Panc1 (cell line): ENCODE measurements around the gene ZDHHC20. TPM values are rescaled to one million over a fixed set of nuclear protein-coding genes. Genes with fewer than 3 reads are reported as not detected.
"Not testable (repeated sequence)": the region's sequence is repeated elsewhere in the genome, so short reads cannot be mapped to it uniquely, and the experiment has no call there.

Experiments
- ATAC-seq: fragments of 200-7000 bp; cut with Tn5 transposase; 2 replicates; pipeline ENCODE4 v1.9.1; 2020; ENCODE audit warnings: mild to moderate bottlenecking, moderate library complexity
- BruUV-seq: library from RNA; stranded (reverse); fragments of 400-500 nt; replicated peaks from 2 replicates; lab custom pipeline; 2021; lab: Mats Ljungman, UMichigan
- CTCF ChIA-PET: fragments of 300-600 bp; sonication (Branson Sonifier 250); formaldehyde crosslinking; loops from one replicate; lab custom pipeline; 2022; ENCODE audit warnings: antibody characterized with exemption; lab: Charles Lee
- POLR2A ChIA-PET: fragments of 300-600 bp; sonication (Branson Sonifier 250); formaldehyde crosslinking; loops from one replicate; lab custom pipeline; 2022; ENCODE audit warnings: antibody characterized with exemption; lab: Charles Lee
- DNase-seq: peaks from one replicate; pipeline ENCODE4 v3.0.0-alpha.2; 2010; ENCODE audit warnings: low read depth, low spot score
- H3K27ac ChIP-seq: 2 replicates; pipeline ENCODE4 v1.5.1; 2011; ENCODE audit warnings: mild to moderate bottlenecking, low read length, inconsistent platforms
- H3K27me3 ChIP-seq: fragments of 200-500 bp; sonication (Bioruptor generic); 2 replicates; pipeline ENCODE4 v1.6.0; 2014; ENCODE audit warnings: low read length, inconsistent platforms; ENCODE audit not compliant: control insufficient read depth, insufficient read depth
- H3K36me3 ChIP-seq: fragments of 200-500 bp; sonication (Bioruptor generic); 2 replicates; pipeline ENCODE4 v1.5.1; 2014; ENCODE audit warnings: inconsistent platforms, mild to moderate bottlenecking, low read length, moderate library complexity; ENCODE audit not compliant: control insufficient read depth, insufficient read depth
- H3K4me1 ChIP-seq: 2 replicates; pipeline ENCODE4 v1.5.1; 2011; ENCODE audit warnings: inconsistent platforms, mild to moderate bottlenecking, low read length, moderate library complexity; ENCODE audit not compliant: control insufficient read depth, insufficient read depth
- H3K4me3 ChIP-seq, 2 experiments: 2 replicates each; pipeline ENCODE4 v1.5.1; 2011 to 2012; ENCODE audit warnings: low read depth in 2 of 2, low read length in 2 of 2, mild to moderate bottlenecking in 2 of 2, inconsistent platforms in 1 of 2, moderate library complexity in 1 of 2
- H3K9me3 ChIP-seq: fragments of 200-500 bp; sonication (Bioruptor generic); 2 replicates; pipeline ENCODE4 v1.5.1; 2014; ENCODE audit warnings: low read depth, mild to moderate bottlenecking, inconsistent platforms, low read length, moderate library complexity; ENCODE audit not compliant: control insufficient read depth, insufficient read depth
- CTCF ChIP-seq: fragments of 450-650 bp; IDR thresholded peaks from 2 replicates; pipeline ENCODE4 v1.5.1; 2017; ENCODE audit warnings: mild to moderate bottlenecking
- POLR2AphosphoS5 ChIP-seq: IDR thresholded peaks from 2 replicates; pipeline ENCODE4 v1.6.1; 2012; ENCODE audit warnings: mild to moderate bottlenecking, low read depth, low read length, moderate library complexity
- SIN3A ChIP-seq: IDR thresholded peaks from 2 replicates; pipeline ENCODE4 v1.6.1; 2012; ENCODE audit warnings: low read depth, mild to moderate bottlenecking, low read length, moderate library complexity, borderline replicate concordance; ENCODE audit not compliant: insufficient read depth
- TCF7L2 ChIP-seq: IDR thresholded peaks from 2 replicates; pipeline ENCODE4 v1.6.1; 2011; ENCODE audit warnings: mild to moderate bottlenecking, low read depth, low read length, inconsistent platforms
- in situ Hi-C: cut with HindIII; loops from 2 replicates; pipeline ENCODE4 v1.10.0; 2016; ENCODE audit warnings: low sequenced_read_pairs, low pct_unique_long_range_greater_than_20kb
- intact Hi-C: fragments of 100-400 bp; cut with micrococcal nuclease; formaldehyde crosslinking; loops from one replicate; pipeline ENCODE4 v1.10.0; 2022; ENCODE audit not compliant: unreplicated experiment
- total RNA-seq: library from RNA; stranded (reverse); gene quantifications from one replicate; pipeline ENCODE4 v1.2.1, GENCODE V29; 2021; ENCODE audit not compliant: unreplicated experiment
- TF ChIP-seq, protein P1 (sequence below), 2 experiments: IDR thresholded peaks; 2 replicates each; pipeline ENCODE4 v1.6.1; 2011 to 2012; ENCODE audit warnings: low read depth in 2 of 2, control low read depth in 1 of 2, low read length in 1 of 2, mild to moderate bottlenecking in 1 of 2, moderate library complexity in 1 of 2; ENCODE audit not compliant: insufficient read depth in 1 of 2

ZDHHC20 gene
- total RNA-seq, 1 experiment from 2014 or later, result 38.7 TPM

GRCh38 chr13:21383090-21383489, 76.0 kb downstream of the ZDHHC20 start:
- CTCF ChIA-PET, result no interaction called here
- Histone ChIP-seq H3K9me3 (no peaks in the 10 kb centered on the region), H3K4me1 (no peaks in the 10 kb centered on the region), H3K27ac (no peak overlapping the region), H3K4me3 (no peak overlapping the region), H3K36me3 (peaks cover 7% of the 10 kb centered on the region; the same call in 1 of the 2 replicates), H3K27me3 (no peaks in the 10 kb centered on the region)
- intact Hi-C loops (no loop called here), in situ Hi-C loops (no loop called here)
- POLR2A ChIA-PET, result no interaction called here
- ATAC-seq (no peak), DNase-seq (no peak)
- TF ChIP-seq, protein P1, sequence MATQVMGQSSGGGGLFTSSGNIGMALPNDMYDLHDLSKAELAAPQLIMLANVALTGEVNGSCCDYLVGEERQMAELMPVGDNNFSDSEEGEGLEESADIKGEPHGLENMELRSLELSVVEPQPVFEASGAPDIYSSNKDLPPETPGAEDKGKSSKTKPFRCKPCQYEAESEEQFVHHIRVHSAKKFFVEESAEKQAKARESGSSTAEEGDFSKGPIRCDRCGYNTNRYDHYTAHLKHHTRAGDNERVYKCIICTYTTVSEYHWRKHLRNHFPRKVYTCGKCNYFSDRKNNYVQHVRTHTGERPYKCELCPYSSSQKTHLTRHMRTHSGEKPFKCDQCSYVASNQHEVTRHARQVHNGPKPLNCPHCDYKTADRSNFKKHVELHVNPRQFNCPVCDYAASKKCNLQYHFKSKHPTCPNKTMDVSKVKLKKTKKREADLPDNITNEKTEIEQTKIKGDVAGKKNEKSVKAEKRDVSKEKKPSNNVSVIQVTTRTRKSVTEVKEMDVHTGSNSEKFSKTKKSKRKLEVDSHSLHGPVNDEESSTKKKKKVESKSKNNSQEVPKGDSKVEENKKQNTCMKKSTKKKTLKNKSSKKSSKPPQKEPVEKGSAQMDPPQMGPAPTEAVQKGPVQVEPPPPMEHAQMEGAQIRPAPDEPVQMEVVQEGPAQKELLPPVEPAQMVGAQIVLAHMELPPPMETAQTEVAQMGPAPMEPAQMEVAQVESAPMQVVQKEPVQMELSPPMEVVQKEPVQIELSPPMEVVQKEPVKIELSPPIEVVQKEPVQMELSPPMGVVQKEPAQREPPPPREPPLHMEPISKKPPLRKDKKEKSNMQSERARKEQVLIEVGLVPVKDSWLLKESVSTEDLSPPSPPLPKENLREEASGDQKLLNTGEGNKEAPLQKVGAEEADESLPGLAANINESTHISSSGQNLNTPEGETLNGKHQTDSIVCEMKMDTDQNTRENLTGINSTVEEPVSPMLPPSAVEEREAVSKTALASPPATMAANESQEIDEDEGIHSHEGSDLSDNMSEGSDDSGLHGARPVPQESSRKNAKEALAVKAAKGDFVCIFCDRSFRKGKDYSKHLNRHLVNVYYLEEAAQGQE (IDR thresholded peaks at IDR 0.05; ENCODE audit: insufficient read depth in 1 of 2, low read depth in 2 of 2, low read length in 1 of 2), result no peak
- TF ChIP-seq POLR2AphosphoS5 (no peak), TCF7L2 (no peak), CTCF (no peak), SIN3A (no peak)
- BruUV-seq, result no TSS peak

DNA sequence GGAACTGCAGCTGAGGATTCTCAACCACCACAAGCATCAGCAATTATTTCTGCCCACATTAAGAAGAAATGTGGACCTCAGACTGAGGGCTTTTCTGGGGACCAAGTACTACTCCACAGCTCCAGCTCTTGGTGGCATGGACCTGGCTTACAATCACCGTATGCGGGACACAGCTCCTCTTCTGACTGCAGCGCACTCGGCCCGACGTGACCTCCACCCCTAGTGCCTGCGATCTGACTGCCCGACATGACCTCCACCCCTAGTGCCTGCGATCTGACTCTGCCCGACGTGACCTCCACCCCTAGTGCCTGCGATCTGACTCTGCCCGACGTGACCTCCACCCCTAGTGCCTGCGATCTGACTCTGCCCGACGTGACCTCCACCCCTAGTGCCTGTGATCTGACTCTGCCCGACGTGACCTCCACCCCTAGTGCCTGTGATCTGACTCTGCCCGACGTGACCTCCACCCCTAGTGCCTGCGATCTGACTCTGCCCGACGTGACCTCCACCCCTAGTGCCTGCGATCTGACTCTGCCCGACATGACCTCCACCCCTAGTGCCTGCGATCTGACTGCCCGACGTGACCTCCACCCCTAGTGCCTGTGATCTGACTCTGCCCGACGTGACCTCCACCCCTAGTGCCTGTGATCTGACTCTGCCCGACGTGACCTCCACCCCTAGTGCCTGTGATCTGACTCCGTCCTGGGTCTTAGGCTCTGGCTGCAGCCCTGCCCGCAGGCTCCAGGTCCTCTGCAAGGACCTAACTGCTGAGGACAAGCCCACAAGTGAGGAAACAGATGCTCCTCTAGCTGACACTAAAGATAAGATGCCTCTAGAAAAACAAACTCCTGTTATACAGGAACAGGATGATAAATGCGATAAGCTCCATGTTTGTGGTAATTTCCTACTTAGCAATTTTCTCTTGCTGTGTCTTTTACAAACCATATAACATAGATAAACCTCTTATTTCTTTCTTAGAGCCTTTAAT, 81.8 kb downstream of the ZDHHC20 start:
- H3K36me3 ChIP-seq, H3K9me3 ChIP-seq, POLR2A ChIA-PET, DNase-seq, CTCF ChIA-PET, in situ Hi-C loops, H3K27ac ChIP-seq, ATAC-seq, H3K4me1 ChIP-seq, H3K4me3 ChIP-seq, BruUV-seq, intact Hi-C loops, H3K27me3 ChIP-seq: not testable (repeated sequence)

GRCh38 chr13:21372530-21372929, 86.6 kb downstream of the ZDHHC20 start:
- ATAC-seq (no peak), DNase-seq (no peak)
- no peaks in the 10 kb centered on the region for H3K36me3 ChIP-seq
- in situ Hi-C loops, result no loop called here
- no peaks in the 10 kb centered on the region for H3K27me3 ChIP-seq
- ChIA-PET POLR2A (no interaction called here), CTCF (no interaction called here)
- no peaks in the 10 kb centered on the region for H3K4me1 ChIP-seq
- BruUV-seq, result no TSS peak
- no peak for TF ChIP-seq TCF7L2
- TF ChIP-seq, protein P1 (IDR thresholded peaks at IDR 0.05; ENCODE audit: insufficient read depth in 1 of 2, low read depth in 2 of 2, low read length in 1 of 2), result no peak
- no peak for TF ChIP-seq CTCF
- no peak for TF ChIP-seq SIN3A
- no peak for TF ChIP-seq POLR2AphosphoS5
- no peak overlapping the region for H3K27ac ChIP-seq
- intact Hi-C loops, result no loop called here
- H3K4me3 ChIP-seq, result no peak overlapping the region
- H3K9me3 ChIP-seq, result no peaks in the 10 kb centered on the region
